Right lobe of liver (tissue), 4 donors: ENCODE data around the gene CCNG2.

Source experiments
- CTCF ChIP-seq, 4 donors: fragments of 200-600 bp in 3 of 4; fragments of 450-650 bp in 1 of 4; IDR thresholded peaks; one replicate each; pipeline versions ENCODE4 v1.5.1 to v1.8.0; 2016 to 2022; ENCODE audit warnings: antibody characterized with exemption in 4 of 4, mild to moderate bottlenecking in 2 of 4
- POLR2A ChIP-seq: fragments of 450-650 bp; IDR thresholded peaks from one replicate; pipeline ENCODE4 v1.6.1; 2017; ENCODE audit warnings: antibody characterized with exemption, mild to moderate bottlenecking
- donor health status: DM: no; HTN: no; CAD: no.
- donor health status: DM: no; HTN: no; CAD: no.
- donor health status: DM: no; HTN: yes; CAD: no.

- TF ChIP-seq POLR2A (peak; percentile 61), CTCF (IDR thresholded peaks at IDR 0.05) (no peak)
Observed at GRCh38 chr4:77156912-77157858, at the start of gene CCNG2.
